Right kidney (tissue), 1 donor: ENCODE measurements around the gene ACKR4.
"Not testable (repeated sequence)": the region's sequence is repeated elsewhere in the genome, so short reads cannot be mapped to it uniquely, and the experiment has no call there.

Source experiments
- DNase-seq: peaks from one replicate; pipeline ENCODE4 v3.0.0-alpha.2; 2016

The ACKR4 gene

DNA sequence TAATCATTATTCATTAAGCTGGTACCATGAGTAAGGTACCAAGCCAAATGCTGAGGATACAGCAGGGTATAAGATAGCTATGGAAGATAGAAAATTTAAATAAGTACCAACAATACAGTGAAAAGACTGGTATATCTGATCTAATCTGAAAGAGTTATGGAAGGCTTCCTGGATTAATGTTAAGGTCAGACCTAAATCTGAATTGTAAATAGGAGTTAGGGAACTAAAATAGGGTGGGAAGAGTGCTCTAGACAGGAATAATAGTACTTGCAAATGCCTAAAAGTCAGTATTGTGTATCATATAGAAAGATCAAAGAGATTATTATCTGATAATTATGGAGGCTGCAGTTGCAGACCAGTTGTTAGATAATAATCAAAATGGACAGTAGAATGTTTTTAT is 2.6 kb upstream of the ACKR4 start:
- no peak for DNase-seq

DNA sequence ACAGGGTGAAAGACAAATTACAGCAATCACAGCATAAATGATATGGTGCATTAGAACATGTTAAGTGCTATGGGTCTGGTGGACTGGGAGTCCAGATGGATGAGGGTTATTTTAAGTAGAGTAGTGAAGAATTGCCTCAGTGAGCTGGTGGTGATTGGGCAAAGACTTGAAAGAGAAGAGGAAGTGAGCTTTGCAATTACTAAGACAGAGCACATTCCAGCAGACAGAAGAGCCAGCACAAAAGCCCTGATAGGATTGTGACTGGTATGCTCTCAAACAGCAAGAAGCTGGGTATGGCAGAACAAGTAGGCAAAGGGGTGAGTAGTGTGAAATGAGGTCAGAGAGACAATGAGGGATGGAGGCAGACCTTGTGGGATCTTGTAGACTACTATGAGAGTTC is 2.1 kb upstream of the ACKR4 start:
- DNase-seq = no peak

DNA sequence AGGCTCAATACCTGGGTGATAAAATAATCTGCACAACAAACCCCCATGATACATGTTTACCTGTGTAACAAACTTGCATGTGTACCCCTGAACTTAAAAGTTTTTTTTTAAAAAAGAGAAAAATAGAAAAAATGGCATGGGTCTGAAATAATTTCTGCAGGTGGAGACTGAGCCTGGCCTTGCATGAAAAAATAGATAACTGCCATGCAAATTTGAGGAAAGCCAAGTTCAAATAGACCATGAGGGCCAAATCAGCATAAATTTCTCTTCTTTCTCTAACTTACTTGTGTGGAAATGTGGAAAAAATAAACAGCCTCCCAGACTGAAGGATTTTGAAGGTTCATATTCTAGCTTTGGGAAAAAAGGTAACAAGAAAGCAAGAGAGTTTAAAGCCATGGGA is 744 bp upstream of the ACKR4 start:
- no peak for DNase-seq

GRCh38 chr3:132597660-132598059 is 590 bp downstream of the ACKR4 start:
- no peak for DNase-seq

GRCh38 chr3:132598181-132598580 is 1.1 kb downstream of the ACKR4 start:
- DNase-seq = no peak

DNA sequence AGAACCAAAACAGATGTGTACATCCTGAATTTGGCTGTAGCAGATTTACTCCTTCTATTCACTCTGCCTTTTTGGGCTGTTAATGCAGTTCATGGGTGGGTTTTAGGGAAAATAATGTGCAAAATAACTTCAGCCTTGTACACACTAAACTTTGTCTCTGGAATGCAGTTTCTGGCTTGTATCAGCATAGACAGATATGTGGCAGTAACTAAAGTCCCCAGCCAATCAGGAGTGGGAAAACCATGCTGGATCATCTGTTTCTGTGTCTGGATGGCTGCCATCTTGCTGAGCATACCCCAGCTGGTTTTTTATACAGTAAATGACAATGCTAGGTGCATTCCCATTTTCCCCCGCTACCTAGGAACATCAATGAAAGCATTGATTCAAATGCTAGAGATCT is 3.5 kb downstream of the ACKR4 start:
- DNase-seq = not testable (repeated sequence)

DNA sequence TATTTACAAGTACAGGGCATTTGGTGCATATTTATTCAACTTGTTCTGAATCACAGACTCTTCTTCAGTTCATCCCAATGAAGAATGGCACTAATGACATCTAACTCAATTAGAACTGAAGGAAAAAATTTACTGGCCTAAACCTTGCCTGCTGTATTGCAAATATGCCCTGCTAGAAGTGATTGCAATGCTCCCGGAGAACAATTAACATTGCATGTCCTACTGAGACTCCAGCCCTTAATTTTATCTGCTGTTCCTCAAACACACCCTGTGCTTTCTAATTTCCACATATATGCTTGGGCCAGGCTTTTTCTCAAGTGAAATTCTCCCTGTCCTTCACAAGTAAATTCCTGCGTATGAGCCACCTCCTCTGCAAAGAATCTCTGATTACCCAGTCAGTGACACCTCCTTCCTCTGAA is 8.3 kb downstream of the ACKR4 start:
- no peak for DNase-seq

GRCh38 chr3:132606085-132606484 is 9.0 kb downstream of the ACKR4 start:
- no peak for DNase-seq

DNA sequence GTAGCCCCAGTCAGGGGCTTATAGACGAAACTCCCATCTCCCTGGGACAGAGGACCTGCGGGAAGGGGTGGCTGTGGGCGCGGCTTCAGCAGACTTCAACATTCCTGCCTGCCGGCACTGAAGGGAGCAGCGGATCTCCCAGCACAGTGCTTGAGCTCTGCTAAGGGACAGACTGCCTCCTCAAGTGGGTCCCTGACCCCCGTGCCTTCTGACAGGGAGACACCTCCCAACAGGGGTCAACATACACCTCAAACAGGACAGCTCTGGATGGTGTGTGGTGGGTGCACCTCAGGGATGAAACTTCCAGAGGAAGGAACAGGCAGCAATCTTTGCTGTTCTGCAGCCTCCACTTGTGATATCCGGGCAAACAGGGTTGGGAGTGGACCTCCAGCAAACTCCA is 9.6 kb downstream of the ACKR4 start:
- not testable (repeated sequence) for DNase-seq

GRCh38 chr3:132615301-132615700 is 18.2 kb downstream of the ACKR4 start:
- not testable (repeated sequence) for DNase-seq

- DNase-seq = no peak
These were observed 18.8 kb downstream of the ACKR4 start for GRCh38 chr3:132615881-132616280.

GRCh38 chr3:132616780-132617179 is 19.7 kb downstream of the ACKR4 start:
- no peak for DNase-seq

DNA sequence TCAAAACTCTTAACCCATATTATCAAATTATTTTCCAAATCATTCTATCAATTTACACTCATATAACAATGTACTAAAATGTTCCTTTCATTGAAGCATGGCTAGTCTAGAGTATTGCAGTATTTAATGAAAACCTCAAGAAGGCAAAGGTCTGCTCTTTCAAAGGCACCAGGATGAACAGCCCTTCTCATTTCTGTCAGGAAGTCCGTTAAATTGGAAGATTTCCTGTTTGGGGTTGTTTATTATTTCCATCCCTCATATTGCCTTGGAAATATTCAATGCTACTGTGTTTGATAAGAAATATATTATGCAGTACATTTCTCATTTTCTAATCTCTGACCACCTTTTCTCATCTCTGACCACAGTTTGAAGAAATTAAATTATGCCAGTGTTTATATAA is 25.1 kb downstream of the ACKR4 start:
- no peak for DNase-seq

- no peak for DNase-seq
These were observed 25.7 kb downstream of the ACKR4 start for GRCh38 chr3:132622761-132623160.

DNA sequence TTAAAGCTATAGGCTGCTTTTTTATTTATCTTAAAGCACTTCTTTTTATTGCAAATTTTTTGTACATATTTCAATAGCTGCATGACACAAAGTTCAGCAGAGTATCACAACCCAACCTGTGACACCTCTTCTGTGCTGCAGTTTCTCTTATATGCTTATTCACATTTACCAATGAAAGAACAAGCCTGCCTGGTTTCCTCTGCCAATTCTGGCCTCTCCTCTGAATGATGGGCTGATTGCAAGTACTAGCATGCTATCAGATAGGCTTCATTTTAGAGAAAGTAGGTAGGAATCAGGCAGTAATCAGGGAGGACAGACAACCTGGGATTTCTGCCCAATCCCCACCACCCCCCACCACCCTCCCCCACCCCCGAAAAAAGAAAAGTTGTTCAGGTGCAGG is 26.6 kb downstream of the ACKR4 start:
- no peak for DNase-seq

DNA sequence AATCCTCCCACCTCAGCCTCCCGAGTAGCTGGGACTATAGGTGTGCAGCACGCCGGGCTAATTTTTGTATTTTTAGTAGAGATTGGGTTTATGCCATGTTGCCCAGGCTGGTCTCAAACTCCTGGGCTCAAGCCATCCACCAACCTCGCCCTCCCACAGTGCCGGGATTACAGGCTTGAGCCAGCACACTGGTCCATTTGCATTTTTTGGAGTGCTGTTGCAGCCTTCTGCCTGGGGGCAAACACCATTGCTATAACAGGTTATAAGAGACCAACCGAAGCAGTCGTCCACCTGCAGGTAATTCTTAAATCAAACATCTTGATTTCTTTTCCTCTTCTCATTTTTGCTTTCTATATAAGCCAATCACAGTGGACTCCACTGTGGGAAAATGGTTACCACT is 27.7 kb downstream of the ACKR4 start:
- no peak for DNase-seq

DNA sequence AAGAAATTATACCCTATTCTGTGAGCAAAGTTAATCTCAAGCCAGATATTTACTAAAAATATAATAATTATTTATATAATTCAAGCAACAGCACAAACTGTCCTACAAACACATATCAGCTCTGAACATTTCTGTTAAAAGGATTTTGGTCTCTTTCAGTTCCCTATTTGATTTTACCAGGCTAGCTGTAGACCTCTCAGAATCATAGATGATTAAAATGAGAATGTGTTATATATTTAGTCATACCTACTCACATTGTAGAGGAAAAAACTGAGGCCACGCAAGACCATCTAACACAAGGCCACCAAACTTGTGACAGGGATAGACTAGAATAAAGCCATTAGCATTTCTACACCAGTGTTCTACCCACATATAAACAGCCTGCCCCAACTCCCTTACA is 28.5 kb downstream of the ACKR4 start:
- no peak for DNase-seq

DNA sequence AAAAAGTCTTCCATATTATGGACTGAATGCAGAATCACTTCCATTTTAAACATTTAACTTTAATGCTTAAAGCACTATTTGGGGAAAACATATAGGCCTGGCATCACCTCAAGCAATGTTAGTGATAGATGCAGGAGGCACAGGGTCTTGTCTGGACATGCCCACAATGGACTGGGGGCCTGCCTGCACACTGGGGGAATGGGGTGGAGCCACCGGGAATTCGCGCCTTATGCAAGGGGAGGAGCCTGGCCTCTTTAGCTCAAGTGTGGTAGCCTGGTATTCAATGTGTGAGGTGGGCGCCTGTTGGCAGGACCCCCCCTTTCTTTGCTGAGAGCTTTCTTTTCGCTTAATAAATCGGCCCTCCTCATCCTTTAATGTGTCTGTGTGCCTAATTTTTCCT is 29.9 kb downstream of the ACKR4 start:
- DNase-seq = no peak

DNA sequence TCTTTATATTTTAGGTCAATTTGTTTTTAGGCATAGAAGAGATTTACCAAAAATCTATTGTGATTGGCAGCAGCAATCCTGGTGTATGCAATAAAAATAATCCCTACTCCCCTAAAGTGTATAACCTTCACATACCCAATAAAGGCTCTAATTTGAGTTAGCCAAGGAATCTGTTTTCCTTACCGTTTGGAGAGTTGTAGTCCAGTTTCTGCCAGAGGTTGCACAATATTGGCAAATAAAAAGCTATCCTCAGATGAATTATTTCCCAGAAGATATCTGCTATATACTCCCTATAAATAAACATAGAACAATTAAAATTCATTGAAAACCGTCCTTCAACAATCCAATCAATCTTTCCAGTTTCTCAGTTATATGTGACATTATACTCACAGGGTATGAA is 31.1 kb downstream of the ACKR4 start:
- DNase-seq = no peak

GRCh38 chr3:132629928-132630327 is 32.9 kb downstream of the ACKR4 start:
- DNase-seq = no peak

GRCh38 chr3:132630612-132631011 is 33.5 kb downstream of the ACKR4 start:
- no peak for DNase-seq

GRCh38 chr3:132635052-132635451 is 38.0 kb downstream of the ACKR4 start:
- DNase-seq = no peak

- no peak for DNase-seq
These were observed 40.5 kb downstream of the ACKR4 start for GRCh38 chr3:132637590-132637989.

DNA sequence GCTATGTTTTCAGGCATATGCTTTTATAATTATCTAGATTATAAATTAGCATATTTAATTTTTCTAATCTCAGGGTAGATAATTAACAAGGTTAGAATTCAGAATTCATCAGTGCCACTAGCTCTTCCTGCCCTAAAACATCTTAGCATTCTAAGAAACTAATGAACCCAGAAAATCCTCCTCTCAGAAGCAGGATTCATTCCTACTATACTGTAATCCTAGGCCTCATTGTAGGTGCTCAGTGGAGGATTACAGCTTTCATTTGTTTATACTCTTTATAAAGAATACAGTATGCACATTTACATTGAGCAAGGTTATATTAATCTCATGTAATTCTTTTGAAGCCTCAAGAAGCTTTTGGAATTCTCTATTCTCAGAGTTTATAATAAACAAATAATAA is 41.6 kb downstream of the ACKR4 start:
- DNase-seq = no peak

GRCh38 chr3:132641427-132641826 is 44.4 kb downstream of the ACKR4 start:
- not testable (repeated sequence) for DNase-seq
